ENCODE results near the gene CHCHD6.

CHCHD6 gene

DNA sequence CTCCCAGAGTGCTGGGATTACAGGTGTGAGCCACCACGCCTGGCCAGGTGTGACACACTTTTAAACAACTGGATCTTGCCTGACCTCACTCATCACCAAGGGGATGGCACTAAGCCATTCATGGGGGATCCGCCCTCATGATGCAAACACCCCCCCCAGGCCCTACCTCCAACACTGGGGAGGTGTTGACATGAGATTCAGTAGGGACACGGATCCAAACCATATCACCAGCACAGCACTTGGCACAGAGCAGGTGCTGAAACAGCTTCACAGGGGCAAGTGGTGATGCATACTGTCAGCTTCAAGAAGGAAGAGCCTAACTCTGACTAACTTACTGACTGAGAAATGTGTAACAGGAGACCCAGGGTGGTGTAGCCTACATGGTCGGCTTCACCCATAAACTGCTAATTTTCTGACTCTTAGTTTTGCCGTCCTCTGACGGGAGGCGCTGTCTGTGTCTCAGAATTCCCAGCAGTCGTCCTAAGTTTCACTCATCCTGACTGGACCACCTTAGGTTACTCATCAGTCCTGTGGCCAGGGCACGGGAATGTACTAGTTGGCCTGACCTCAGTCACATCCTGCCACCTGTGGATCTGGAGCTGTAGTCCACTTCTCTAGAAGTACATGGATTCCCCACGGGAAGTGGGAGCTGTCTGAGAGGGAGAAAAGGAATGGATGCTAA is 197.0 kb downstream of the CHCHD6 start:
- DNase-seq, result no peak

GRCh38 chr3:126901631-126902030 is 197.6 kb downstream of the CHCHD6 start:
- no peak for DNase-seq

GRCh38 chr3:126903521-126903920 is 199.5 kb downstream of the CHCHD6 start:
- DNase-seq, result no peak

DNA sequence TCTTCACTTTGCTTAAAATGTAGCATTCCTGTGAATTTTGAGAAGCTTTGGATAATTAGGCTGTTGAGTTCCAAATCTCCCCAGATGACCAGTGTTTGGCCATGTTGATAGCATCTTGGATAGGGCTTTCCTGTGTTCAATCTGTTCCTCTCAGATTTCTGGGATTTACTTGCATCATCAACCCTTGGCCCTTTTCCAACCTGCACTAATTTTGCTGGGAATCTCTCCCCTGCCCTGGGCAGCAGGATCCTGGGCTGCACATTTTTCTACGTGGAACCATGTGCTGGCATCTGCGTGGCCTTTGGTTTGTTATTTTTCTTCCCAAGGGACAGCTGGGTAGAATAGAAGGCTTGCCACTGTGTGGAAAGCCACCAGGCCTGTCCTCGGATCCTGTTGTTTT is 203.5 kb downstream of the CHCHD6 start:
- no peak for DNase-seq

GRCh38 chr3:126908752-126909275 is 204.8 kb downstream of the CHCHD6 start:
- no peak for DNase-seq

DNA sequence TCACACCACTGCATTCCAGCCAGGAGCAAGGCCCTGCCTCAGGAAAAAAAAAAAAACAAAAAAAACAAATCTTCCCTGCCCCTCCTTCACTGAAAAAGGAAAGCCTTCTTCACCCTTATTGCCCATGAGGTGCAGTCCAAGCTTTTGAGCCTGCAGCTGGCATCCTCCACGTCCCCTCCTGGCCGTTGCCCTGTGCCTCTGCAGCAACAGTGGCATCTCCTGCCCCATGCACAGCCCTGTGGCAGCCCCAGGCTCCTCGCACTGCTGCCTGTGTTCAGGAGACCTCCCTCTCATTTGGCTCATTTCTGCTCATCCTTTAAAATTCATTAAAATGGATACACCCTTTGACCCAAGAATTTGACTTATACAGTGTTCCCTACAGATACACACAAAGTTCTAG is 206.2 kb downstream of the CHCHD6 start:
- no peak for DNase-seq

- peak; percentile 83 for DNase-seq
These were observed 207.4 kb downstream of the CHCHD6 start for GRCh38 chr3:126911162-126912026.

- DNase-seq, result no peak
These were observed 208.0 kb downstream of the CHCHD6 start for GRCh38 chr3:126912027-126912422.

GRCh38 chr3:126912491-126913195 is 208.6 kb downstream of the CHCHD6 start:
- no peak for DNase-seq

- DNase-seq, result peak; percentile 62
These were observed 209.5 kb downstream of the CHCHD6 start for GRCh38 chr3:126913524-126913923.

- no peak for DNase-seq
These were observed 210.2 kb downstream of the CHCHD6 start for GRCh38 chr3:126914226-126914625.

- DNase-seq, result no peak
These were observed 211.0 kb downstream of the CHCHD6 start for GRCh38 chr3:126915015-126915414.

DNA sequence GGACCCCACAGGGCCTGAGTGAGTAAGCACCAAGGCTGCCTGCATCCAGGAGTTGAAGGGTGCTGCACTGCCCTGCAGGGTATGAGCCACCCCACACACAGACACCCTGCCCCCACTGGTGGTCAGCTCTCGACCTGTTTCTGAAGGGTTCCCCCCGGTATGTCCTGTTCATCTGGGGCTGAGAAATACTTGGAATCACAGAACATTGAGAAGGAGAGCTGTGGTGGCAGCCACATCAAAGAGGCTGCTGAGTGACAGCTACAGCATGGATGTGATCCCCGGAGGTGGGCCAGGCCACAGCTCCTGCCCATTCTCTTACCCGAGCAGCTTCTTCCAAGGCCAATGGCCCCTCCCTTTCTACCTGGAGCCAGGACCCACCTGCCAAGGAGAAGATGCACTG is 212.5 kb downstream of the CHCHD6 start:
- no peak for DNase-seq

GRCh38 chr3:126917232-126917804 is 213.3 kb downstream of the CHCHD6 start:
- DNase-seq, result no peak

DNA sequence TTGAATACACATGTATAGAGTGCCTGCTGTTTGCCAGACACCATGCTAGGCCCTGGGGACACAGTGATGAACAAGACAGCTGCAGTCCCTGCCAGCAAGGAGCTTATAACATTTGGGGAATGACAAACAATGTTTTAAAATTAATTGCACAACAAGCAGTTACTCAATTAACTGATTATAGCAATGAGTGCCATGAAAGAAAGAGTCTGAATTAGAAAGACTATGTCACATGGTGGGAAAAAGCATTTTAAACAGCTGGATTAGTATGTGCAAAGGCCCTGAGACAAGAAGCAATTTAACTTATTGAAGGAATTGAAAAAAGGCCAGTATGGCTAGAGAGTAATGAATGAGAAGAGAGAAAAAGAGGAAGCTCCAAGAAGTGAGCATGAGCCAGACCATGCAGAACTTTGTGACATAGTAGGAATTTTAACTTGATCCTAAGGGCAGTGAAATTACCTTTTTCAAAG is 214.3 kb downstream of the CHCHD6 start:
- no peak for DNase-seq

GRCh38 chr3:126921085-126921824 is 217.2 kb downstream of the CHCHD6 start:
- DNase-seq, result no peak

GRCh38 chr3:126922466-126922865 is 218.4 kb downstream of the CHCHD6 start:
- DNase-seq, result no peak

DNA sequence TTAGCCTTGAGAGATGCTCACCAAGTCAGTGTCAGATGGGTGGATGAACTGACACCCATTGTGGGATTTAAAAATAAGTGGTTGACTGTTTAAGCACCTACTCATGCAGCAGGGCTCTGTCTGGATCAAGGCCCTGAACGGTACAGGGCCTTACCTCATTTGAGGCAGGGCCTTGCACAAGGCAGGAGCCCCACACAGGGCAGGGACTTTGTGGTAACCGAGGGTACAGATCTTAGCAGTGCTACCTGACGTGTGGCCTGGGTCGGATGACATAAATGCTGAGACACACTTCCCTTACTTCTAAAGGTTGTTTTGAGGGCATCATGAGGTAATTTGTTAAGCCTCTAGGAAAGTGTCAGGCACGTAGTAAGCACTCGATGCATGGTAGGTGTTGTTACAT is 219.4 kb downstream of the CHCHD6 start:
- DNase-seq, result no peak

DNA sequence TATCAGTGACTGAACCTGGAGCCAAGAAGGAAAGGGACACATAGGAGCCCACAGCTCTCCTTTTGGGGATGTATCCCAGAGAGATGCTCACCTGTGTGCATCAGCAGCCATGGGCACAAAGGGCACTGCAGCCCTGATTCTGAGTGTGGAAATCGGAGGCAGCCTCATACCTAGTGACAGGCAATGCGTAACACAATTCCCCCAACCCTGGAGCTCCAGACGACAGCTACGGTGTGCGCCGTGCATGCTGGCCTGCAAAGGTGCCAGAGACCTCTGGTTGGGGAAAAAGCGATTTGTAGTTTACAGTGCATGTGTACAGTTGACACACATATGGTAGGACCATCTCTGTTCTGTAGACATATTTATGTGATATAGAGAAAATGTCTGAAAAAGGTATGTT is 219.9 kb downstream of the CHCHD6 start:
- DNase-seq, result no peak

DNA sequence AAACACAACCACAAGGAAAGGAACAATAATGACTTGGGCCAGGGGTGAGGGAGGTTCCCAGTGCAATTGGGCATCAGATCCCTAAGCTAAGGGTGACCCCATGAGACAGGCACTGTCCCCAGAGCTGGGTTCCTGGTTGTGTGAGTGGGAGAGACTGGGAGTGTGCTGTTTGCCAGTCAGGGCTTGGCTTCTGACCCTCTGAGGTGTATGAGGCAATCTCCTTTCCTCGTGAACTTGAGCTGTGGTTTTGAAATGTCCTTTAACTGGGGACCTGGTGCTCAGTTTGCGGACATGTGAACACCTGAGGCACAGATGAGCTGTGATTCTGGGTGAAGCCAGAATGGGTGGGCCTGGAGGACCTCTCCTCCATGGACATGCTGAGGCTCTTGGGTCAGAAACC is 220.4 kb downstream of the CHCHD6 start:
- no peak for DNase-seq

DNA sequence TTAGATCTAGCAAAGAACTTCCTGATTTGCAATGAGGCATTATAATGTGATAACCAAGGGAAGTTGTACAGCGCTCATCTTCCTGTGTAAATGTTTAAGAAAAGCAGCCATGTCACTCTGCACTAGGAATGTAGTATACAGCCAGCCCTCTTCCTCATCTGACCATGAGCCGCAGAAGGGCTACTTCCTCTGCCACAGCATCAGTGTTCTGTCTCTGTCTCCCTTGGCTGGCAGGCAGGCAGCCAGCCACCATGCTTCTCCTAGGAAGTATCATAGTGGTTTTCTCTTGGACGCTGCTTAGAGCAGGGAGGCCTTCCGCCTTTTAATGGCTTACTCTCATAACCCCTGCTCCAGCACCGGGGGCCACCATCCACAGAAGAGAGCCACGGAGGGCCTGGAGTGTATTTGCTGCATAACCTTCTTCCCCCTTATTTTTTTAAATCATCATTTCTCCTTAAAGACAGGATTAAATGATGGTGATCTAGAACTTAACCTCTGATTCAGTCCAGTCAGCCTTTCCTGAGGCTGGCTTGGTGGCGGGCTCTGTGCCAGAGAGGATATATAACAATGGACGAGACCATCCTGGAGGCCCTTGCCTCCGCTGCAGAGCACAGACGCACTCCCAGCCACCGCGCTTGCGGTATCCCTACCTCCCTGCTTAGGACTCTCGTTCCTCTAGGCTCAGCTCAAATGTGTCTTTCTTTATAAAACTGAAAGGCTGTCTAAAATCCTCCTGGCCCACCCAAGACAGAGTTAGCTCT is 221.6 kb downstream of the CHCHD6 start:
- no peak for DNase-seq

Measured in NCI-H226 (cell line).